GM19099 (cell line): Measurements from ENCODE around the gene AGTRAP.

Source experiments
- POLR2A ChIP-seq: IDR thresholded peaks from 3 replicates; pipeline ENCODE4 v1.6.1; 2011; ENCODE audit warnings: low read depth; ENCODE audit not compliant: insufficient read length; ENCODE audit errors: extremely low read depth

AGTRAP gene

GRCh38 chr1:11740258-11741192 lies 4.6 kb downstream of the AGTRAP start:
- TF ChIP-seq POLR2A: no peak

- no peak for TF ChIP-seq POLR2A
Observed at GRCh38 chr1:11741482-11741881, 5.5 kb downstream of the AGTRAP start.

- TF ChIP-seq POLR2A: no peak
Observed at GRCh38 chr1:11741919-11742558, 6.1 kb downstream of the AGTRAP start.

GRCh38 chr1:11744287-11744686 lies 8.4 kb downstream of the AGTRAP start:
- TF ChIP-seq POLR2A: no peak

GRCh38 chr1:11746092-11746491 lies 10.2 kb downstream of the AGTRAP start:
- no peak for TF ChIP-seq POLR2A

- no peak for TF ChIP-seq POLR2A
Observed at GRCh38 chr1:11746795-11747487, 11.0 kb downstream of the AGTRAP start.

- TF ChIP-seq POLR2A: no peak
Observed at GRCh38 chr1:11748294-11749202, 12.6 kb downstream of the AGTRAP start.

GRCh38 chr1:11749203-11749689 lies 13.3 kb downstream of the AGTRAP start:
- TF ChIP-seq POLR2A: no peak

- TF ChIP-seq POLR2A: no peak
Observed at GRCh38 chr1:11749996-11750395, 14.1 kb downstream of the AGTRAP start.

- TF ChIP-seq POLR2A: no peak
Observed at GRCh38 chr1:11751087-11751486, 15.2 kb downstream of the AGTRAP start.

- no peak for TF ChIP-seq POLR2A
Observed at GRCh38 chr1:11752359-11753088, 16.6 kb downstream of the AGTRAP start.

GRCh38 chr1:11753555-11754208 lies 17.7 kb downstream of the AGTRAP start:
- TF ChIP-seq POLR2A: no peak

GRCh38 chr1:11757047-11757446 lies 21.1 kb downstream of the AGTRAP start:
- TF ChIP-seq POLR2A: no peak
